ENCODE measurements around the gene NCOA1.

DNA sequence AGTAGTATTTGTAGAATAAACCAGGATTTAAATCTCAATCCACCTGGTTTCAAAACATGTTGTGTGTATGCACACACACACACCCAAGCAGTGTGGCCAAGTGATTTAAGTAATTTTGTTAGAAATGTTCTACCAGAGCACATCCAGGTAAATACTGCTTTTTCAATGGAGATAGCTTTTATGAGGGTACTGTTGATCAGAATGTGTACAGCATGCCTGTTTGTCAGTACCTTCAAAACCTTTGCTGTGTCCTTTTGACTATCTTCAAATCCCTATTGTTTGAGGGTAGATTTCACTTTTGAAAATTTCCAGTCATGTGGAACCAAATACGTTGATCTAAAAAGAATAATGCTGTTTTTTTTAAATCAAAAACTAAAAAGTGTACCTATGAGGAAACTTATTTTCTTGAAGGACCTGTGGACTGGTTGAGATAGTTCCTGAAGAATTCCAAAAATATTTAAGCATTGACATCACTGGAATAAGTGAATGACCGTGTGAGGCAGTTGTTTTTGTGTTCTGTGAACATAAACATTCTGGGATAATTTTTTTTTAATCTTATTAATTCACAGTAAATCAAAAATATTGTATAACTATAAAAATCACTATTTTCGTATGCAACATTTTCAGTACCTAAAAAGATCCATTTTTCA, 231.2 kb downstream of the NCOA1 start:
- TF ChIP-seq, protein P1, sequence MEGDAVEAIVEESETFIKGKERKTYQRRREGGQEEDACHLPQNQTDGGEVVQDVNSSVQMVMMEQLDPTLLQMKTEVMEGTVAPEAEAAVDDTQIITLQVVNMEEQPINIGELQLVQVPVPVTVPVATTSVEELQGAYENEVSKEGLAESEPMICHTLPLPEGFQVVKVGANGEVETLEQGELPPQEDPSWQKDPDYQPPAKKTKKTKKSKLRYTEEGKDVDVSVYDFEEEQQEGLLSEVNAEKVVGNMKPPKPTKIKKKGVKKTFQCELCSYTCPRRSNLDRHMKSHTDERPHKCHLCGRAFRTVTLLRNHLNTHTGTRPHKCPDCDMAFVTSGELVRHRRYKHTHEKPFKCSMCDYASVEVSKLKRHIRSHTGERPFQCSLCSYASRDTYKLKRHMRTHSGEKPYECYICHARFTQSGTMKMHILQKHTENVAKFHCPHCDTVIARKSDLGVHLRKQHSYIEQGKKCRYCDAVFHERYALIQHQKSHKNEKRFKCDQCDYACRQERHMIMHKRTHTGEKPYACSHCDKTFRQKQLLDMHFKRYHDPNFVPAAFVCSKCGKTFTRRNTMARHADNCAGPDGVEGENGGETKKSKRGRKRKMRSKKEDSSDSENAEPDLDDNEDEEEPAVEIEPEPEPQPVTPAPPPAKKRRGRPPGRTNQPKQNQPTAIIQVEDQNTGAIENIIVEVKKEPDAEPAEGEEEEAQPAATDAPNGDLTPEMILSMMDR (conservative IDR thresholded peaks at IDR 0.05; ENCODE audit: low read length) = no peak
- TF ChIP-seq EZH2phosphoT487 (IDR thresholded peaks at IDR 0.05; ENCODE audit: borderline replicate concordance, low read depth, low read length) = no peak

Measured in OCI-LY7 (cell line).